ENCODE measurements around the gene IGFALS. TPM values are rescaled to one million over a fixed set of nuclear protein-coding genes. Genes with fewer than 3 reads are reported as not detected.

The IGFALS gene
- total RNA-seq, 1 experiment from 2014 or later: not detected

DNA sequence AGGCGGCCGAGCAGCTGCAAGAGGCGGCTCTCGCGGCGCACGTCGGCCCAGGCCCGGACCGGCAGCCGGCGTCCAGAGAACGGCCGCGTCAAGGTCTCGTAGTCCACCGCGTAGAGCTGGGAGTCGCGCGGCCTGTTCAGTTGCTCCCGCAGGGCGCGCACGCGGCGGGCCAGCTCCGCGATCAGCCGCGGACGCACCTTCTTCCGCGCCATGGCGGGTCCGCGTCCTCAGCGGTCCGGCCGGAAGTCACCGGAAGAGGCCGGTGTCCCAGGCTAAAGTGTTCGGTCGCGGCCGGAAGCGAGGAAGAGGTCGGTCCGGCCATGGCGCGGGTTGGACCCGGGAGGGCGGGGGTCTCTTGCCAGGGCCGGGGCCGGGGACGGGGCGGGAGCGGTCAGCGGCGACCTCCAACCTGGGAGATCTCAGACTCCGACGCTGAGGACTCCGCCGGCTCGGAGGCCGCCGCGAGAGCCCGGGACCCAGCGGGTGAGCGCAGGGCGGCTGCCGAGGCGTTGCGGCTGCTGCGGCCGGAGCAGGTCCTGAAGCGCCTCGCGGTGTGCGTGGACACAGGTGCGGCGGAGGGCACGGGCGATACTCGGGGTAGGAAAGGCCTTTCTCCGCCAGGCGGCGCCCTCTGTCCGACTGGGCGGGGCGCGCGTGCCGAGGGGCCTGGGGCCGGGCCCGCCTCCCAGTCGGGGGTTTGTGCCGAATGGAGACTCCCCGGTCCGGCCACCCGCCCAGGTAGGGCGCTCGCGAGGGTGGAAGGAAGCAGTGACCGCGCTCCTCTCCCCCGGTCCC lies 20.4 kb downstream of the IGFALS start, which contains the start of gene MRPS34:
Gene MRPS34 (minus strand): TSS at position 227 of the 795 bp plus-strand sequence. CDS start 15 bp downstream, at position 212.
- BruUV-seq (replicated peaks): no TSS peak
- CTCF ChIA-PET: interaction anchor here (0.7 to 2.6 kb wide), 2 partner anchors 9 to 67 kb away, joined by 3 to 19 read pairs; partner anchors contain the start of genes MAPK8IP3, NUBP2 and SPSB3
- Mint-ChIP-seq H3K36me3 (ENCODE audit: insufficient read depth, unreplicated experiment) (peaks cover 100% of the 10 kb centered on the region), H3K4me3 (ENCODE audit: low read depth, unreplicated experiment) (peak within 1 kb of the TSS; percentile 76), H3K9me3 (ENCODE audit: low read depth, unreplicated experiment) (no peaks in the 10 kb centered on the region), H3K4me1 (ENCODE audit: low read depth, unreplicated experiment) (peaks cover 8% of the 10 kb centered on the region), H3K27ac (ENCODE audit: unreplicated experiment) (peak within 1 kb of the TSS; percentile 75), H3K27me3 (ENCODE audit: unreplicated experiment) (no peaks in the 10 kb centered on the region)
- intact Hi-C loops (cut with micrococcal nuclease; ENCODE audit: unreplicated experiment): no loop called here
- peak; percentile 92 for DNase-seq
- TF ChIP-seq CTCF (IDR thresholded peaks at IDR 0.05; ENCODE audit: unreplicated experiment): peak; percentile 92

DNA sequence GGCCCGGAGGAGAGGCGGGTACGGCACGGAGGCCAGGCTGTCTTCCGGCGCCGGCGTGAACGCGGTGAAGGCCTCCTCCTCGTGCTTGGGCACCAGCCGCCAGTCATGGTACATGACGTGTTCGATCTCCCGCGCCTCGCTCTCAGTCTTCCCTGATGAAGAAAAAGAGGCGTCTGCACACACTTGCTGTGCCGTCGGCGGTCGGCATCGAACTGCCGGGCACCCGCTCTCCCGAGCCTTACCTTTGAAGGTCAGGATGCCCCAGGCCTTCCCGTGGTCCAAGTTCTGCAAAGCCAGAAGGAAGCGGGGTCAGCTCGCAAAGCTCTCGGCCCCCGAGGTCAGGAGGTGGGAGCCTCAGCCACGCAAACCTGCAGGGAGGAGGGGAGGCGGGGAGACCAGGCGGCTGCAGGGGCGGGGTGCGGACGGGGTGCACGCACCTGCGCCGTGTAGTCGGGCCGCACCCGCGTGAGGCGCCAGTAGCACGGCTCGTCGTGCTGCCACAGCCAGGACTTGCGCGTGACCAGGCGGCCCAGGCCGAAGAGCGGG lies 21.1 kb downstream of the IGFALS start, which contains the start of gene EME2:
Gene EME2 (plus strand): TSS at position 449 of the 546 bp plus-strand sequence. CDS start 418 bp downstream, outside the sequence.
- Mint-ChIP-seq H3K27me3 (ENCODE audit: unreplicated experiment) (no peaks in the 10 kb centered on the region), H3K9me3 (ENCODE audit: low read depth, unreplicated experiment) (no peaks in the 10 kb centered on the region), H3K36me3 (ENCODE audit: insufficient read depth, unreplicated experiment) (peaks cover 100% of the 10 kb centered on the region), H3K27ac (ENCODE audit: unreplicated experiment) (peak within 1 kb of the TSS; percentile 75), H3K4me1 (ENCODE audit: low read depth, unreplicated experiment) (peaks cover 8% of the 10 kb centered on the region), H3K4me3 (ENCODE audit: low read depth, unreplicated experiment) (peak within 1 kb of the TSS; percentile 76)
- intact Hi-C loops (cut with micrococcal nuclease; ENCODE audit: unreplicated experiment): no loop called here
- no TSS peak for BruUV-seq (replicated peaks)
- TF ChIP-seq CTCF (IDR thresholded peaks at IDR 0.05; ENCODE audit: unreplicated experiment): no peak
- CTCF ChIA-PET: interaction anchor here (0.7 to 2.6 kb wide), 2 partner anchors 10 to 67 kb away, joined by 3 to 19 read pairs; partner anchors contain the start of genes MAPK8IP3, NUBP2 and SPSB3
- DNase-seq: peak; percentile 27

GRCh38 chr16:1771864-1772361 lies 21.6 kb downstream of the IGFALS start:
- Mint-ChIP-seq H3K9me3 (ENCODE audit: low read depth, unreplicated experiment) (no peaks in the 10 kb centered on the region), H3K4me1 (ENCODE audit: low read depth, unreplicated experiment) (peaks cover 8% of the 10 kb centered on the region), H3K27me3 (ENCODE audit: unreplicated experiment) (no peaks in the 10 kb centered on the region), H3K36me3 (ENCODE audit: insufficient read depth, unreplicated experiment) (peaks cover 97% of the 10 kb centered on the region), H3K4me3 (ENCODE audit: low read depth, unreplicated experiment) (peak overlapping the region; percentile 76), H3K27ac (ENCODE audit: unreplicated experiment) (peak overlapping the region; percentile 24)
- TF ChIP-seq CTCF (IDR thresholded peaks at IDR 0.05; ENCODE audit: unreplicated experiment): no peak
- intact Hi-C loops (cut with micrococcal nuclease; ENCODE audit: unreplicated experiment): no loop called here
- CTCF ChIA-PET: no interaction called here
- no peak for DNase-seq
- TSS peak; percentile 87 for BruUV-seq (replicated peaks)

DNA sequence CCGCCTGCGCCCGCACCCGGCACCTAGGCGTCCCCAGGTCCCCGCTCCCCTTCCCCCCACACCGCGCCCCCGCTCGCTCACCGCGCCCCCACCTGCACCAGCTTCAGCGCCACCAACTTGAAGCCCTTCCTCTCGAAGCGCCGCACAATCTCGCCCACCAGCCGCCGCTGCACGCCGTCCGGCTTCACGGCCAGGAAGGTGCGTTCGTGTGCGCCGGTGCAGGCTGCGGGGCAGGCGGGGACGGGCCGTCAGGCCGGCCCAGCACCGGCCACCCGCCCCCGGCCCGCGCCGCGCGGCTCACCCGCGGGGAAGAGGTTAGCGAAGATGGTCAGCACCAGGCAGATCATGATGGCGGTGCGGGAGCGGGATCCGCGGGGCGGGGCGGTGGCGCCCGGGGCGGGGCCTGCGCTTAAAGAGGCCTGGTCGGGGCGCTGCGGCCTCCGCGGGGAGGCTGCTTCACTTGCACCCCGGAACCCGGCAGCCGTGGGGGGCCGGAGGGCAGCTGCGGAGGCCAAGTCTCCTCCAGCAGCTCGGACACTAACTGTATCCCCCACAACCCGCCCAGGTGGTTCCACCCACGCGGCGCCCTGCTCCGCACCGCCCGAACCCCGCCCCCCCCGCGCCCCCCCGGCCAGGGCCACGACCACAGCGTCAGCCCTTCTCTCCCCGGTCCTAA lies 22.2 kb downstream of the IGFALS start, which contains the start of gene NME3:
Gene NME3 (minus strand): TSS at position 356 of the 676 bp plus-strand sequence. CDS start 9 bp downstream, at position 347.
- Mint-ChIP-seq H3K27ac (ENCODE audit: unreplicated experiment) (peak within 1 kb of the TSS; percentile 56), H3K27me3 (ENCODE audit: unreplicated experiment) (no peaks in the 10 kb centered on the region), H3K9me3 (ENCODE audit: low read depth, unreplicated experiment) (no peaks in the 10 kb centered on the region), H3K4me1 (ENCODE audit: low read depth, unreplicated experiment) (peaks cover 8% of the 10 kb centered on the region), H3K4me3 (ENCODE audit: low read depth, unreplicated experiment) (peak within 1 kb of the TSS; percentile 76), H3K36me3 (ENCODE audit: insufficient read depth, unreplicated experiment) (peaks cover 92% of the 10 kb centered on the region)
- CTCF ChIA-PET: interaction anchor here (0.6 kb wide), 1 partner anchor 93 kb away, joined by 3 read pairs; the partner anchor contains the start of gene JPT2
- no TSS peak for BruUV-seq (replicated peaks)
- intact Hi-C loops (cut with micrococcal nuclease; ENCODE audit: unreplicated experiment): no loop called here
- no peak for TF ChIP-seq CTCF (IDR thresholded peaks at IDR 0.05; ENCODE audit: unreplicated experiment)
- DNase-seq: peak; percentile 90

Measured in Calu3 (cell line).